WTC11 (cell line): ENCODE measurements around the gene MEGF9.

Source experiments
- ATF1 ChIP-seq: sonication (generic); formaldehyde crosslinking; IDR thresholded peaks from 2 replicates; pipeline ENCODE4 v1.8.1; 2023; ENCODE audit warnings: mild to moderate bottlenecking, moderate library complexity, missing genetic modification reagents
- CREB1 ChIP-seq: sonication (generic); formaldehyde crosslinking; IDR thresholded peaks from 2 replicates; pipeline ENCODE4 v1.8.0; 2023; ENCODE audit warnings: mild to moderate bottlenecking, missing genetic modification reagents
- CREM ChIP-seq: sonication (generic); formaldehyde crosslinking; IDR thresholded peaks from 2 replicates; pipeline ENCODE4 v1.8.1; 2022; ENCODE audit warnings: mild to moderate bottlenecking, missing genetic modification reagents, moderate library complexity
- IRF2 ChIP-seq: sonication (generic); formaldehyde crosslinking; IDR thresholded peaks from 2 replicates; pipeline ENCODE4 v1.8.0; 2022; ENCODE audit warnings: low read depth, missing genetic modification reagents, borderline replicate concordance
- KAT7 ChIP-seq: sonication (generic); formaldehyde crosslinking; IDR thresholded peaks from 2 replicates; pipeline ENCODE4 v1.8.1; 2023; ENCODE audit warnings: missing genetic modification reagents, mild to moderate bottlenecking, borderline replicate concordance
- NFE2L1 ChIP-seq: sonication (generic); formaldehyde crosslinking; IDR thresholded peaks from 2 replicates; pipeline ENCODE4 v1.8.1; 2023; ENCODE audit warnings: missing genetic modification reagents
- NR3C1 ChIP-seq: sonication (generic); formaldehyde crosslinking; conservative IDR thresholded peaks from 2 replicates; pipeline ENCODE4 v1.8.1; 2023; ENCODE audit warnings: low read depth, mild to moderate bottlenecking, missing genetic modification reagents
- ZNF263 ChIP-seq: sonication (generic); formaldehyde crosslinking; IDR thresholded peaks from 2 replicates; pipeline ENCODE4 v1.8.1; 2022; ENCODE audit warnings: low read depth, mild to moderate bottlenecking, moderate library complexity, missing genetic modification reagents
- ZNF423 ChIP-seq: fragments of 250-450 bp; sonication (Bioruptor Pico); IDR thresholded peaks from 2 replicates; pipeline ENCODE4 v2.1.2; 2022; ENCODE audit warnings: mild to moderate bottlenecking, moderate library complexity
- TF ChIP-seq, protein P1 (sequence below): fragments of 200-600 bp; IDR thresholded peaks from 2 replicates; pipeline ENCODE4 v1.8.0; 2022; ENCODE audit warnings: antibody characterized with exemption
- TF ChIP-seq, protein P2 (sequence below): sonication (generic); formaldehyde crosslinking; IDR thresholded peaks from 2 replicates; pipeline ENCODE4 v1.8.0; 2022; ENCODE audit warnings: mild to moderate bottlenecking, missing genetic modification reagents
- TF ChIP-seq, protein P3 (sequence below): sonication (generic); formaldehyde crosslinking; IDR thresholded peaks from 2 replicates; pipeline ENCODE4 v1.8.1; 2022; ENCODE audit warnings: missing genetic modification reagents, borderline replicate concordance
- TF ChIP-seq, protein P4 (sequence below): sonication (generic); formaldehyde crosslinking; IDR thresholded peaks from 2 replicates; pipeline ENCODE4 v1.8.1; 2022; ENCODE audit warnings: mild to moderate bottlenecking, moderate library complexity, missing genetic modification reagents
- TF ChIP-seq, protein P5 (sequence below): sonication (generic); formaldehyde crosslinking; conservative IDR thresholded peaks from 2 replicates; pipeline ENCODE4 v1.8.1; 2022; ENCODE audit warnings: mild to moderate bottlenecking, missing genetic modification reagents

DNA sequence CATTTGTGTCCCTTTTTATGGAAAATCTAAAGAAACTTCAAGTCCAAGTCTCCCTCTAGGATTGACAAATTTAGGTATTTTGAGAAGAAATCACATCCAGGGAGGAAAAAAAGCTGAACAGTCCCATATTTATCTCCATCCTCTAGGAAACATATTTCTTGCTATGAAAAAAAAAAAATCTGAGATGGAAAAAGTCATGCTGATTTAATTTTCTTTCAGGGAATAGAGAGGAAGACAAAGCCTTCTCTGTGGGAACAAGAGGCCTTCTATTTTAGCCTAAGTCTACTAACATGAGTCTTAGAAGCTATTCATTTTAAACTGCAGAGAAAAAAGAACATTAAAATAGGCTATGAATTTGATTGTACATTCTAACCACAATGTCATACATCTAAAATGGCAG lies 71.2 kb downstream of the MEGF9 start:
- TF ChIP-seq, protein P1, sequence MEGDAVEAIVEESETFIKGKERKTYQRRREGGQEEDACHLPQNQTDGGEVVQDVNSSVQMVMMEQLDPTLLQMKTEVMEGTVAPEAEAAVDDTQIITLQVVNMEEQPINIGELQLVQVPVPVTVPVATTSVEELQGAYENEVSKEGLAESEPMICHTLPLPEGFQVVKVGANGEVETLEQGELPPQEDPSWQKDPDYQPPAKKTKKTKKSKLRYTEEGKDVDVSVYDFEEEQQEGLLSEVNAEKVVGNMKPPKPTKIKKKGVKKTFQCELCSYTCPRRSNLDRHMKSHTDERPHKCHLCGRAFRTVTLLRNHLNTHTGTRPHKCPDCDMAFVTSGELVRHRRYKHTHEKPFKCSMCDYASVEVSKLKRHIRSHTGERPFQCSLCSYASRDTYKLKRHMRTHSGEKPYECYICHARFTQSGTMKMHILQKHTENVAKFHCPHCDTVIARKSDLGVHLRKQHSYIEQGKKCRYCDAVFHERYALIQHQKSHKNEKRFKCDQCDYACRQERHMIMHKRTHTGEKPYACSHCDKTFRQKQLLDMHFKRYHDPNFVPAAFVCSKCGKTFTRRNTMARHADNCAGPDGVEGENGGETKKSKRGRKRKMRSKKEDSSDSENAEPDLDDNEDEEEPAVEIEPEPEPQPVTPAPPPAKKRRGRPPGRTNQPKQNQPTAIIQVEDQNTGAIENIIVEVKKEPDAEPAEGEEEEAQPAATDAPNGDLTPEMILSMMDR, result no peak
- TF ChIP-seq, protein P2, sequence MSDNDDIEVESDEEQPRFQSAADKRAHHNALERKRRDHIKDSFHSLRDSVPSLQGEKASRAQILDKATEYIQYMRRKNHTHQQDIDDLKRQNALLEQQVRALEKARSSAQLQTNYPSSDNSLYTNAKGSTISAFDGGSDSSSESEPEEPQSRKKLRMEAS (CRISPR knock-in tag), result no peak
- TF ChIP-seq NR3C1 (no peak), ZNF263 (CRISPR knock-in tag) (no peak), ATF1 (no peak), NFE2L1 (CRISPR knock-in tag) (no peak), CREB1 (CRISPR knock-in tag) (no peak), KAT7 (no peak), IRF2 (no peak), ZNF423 (CRISPR knock-in tag) (no peak), CREM (no peak)
- TF ChIP-seq, protein P3, sequence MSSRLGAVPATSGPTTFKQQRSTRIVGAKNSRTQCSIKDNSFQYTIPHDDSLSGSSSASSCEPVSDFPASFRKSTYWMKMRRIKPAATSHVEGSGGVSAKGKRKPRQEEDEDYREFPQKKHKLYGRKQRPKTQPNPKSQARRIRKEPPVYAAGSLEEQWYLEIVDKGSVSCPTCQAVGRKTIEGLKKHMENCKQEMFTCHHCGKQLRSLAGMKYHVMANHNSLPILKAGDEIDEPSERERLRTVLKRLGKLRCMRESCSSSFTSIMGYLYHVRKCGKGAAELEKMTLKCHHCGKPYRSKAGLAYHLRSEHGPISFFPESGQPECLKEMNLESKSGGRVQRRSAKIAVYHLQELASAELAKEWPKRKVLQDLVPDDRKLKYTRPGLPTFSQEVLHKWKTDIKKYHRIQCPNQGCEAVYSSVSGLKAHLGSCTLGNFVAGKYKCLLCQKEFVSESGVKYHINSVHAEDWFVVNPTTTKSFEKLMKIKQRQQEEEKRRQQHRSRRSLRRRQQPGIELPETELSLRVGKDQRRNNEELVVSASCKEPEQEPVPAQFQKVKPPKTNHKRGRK (CRISPR knock-in tag), result no peak
- TF ChIP-seq, protein P4, sequence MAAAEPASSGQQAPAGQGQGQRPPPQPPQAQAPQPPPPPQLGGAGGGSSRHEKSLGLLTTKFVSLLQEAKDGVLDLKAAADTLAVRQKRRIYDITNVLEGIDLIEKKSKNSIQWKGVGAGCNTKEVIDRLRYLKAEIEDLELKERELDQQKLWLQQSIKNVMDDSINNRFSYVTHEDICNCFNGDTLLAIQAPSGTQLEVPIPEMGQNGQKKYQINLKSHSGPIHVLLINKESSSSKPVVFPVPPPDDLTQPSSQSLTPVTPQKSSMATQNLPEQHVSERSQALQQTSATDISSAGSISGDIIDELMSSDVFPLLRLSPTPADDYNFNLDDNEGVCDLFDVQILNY, result no peak
- TF ChIP-seq, protein P5, sequence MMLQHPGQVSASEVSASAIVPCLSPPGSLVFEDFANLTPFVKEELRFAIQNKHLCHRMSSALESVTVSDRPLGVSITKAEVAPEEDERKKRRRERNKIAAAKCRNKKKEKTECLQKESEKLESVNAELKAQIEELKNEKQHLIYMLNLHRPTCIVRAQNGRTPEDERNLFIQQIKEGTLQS (CRISPR knock-in tag), result no peak
